Sigmoid colon (tissue), 3 donors: Measurements from ENCODE around the gene MS4A4E.

Source experiments
- CTCF ChIP-seq, 4 experiments: fragments of 450-650 bp in 3 of 4; fragments of 200-600 bp in 1 of 4; IDR thresholded peaks; one replicate each; pipeline ENCODE4 v1.5.1; 2016 to 2019; ENCODE audit warnings: antibody characterized with exemption in 4 of 4, mild to moderate bottlenecking in 3 of 4, moderate library complexity in 2 of 4
- POLR2A ChIP-seq, 2 donors: fragments of 450-650 bp; IDR thresholded peaks; one replicate each; pipeline ENCODE4 v1.6.1; 2016; ENCODE audit warnings: antibody characterized with exemption in 2 of 2, mild to moderate bottlenecking in 2 of 2, moderate library complexity in 2 of 2

GRCh38 chr11:60161107-60161506 is 81.8 kb downstream of the MS4A4E start:
- TF ChIP-seq CTCF (IDR thresholded peaks at IDR 0.05) (no peak), POLR2A (IDR thresholded peaks at IDR 0.05) (no peak)
